GM11168 (cell line): ENCODE results near the gene OLFM1.

Experiments
- in situ Hi-C: fragments of 300-500 bp; cut with MboI; formaldehyde crosslinking; loops from one replicate; pipeline ENCODE4 v1.12.0; 2022; ENCODE audit warnings: low sequenced_read_pairs; ENCODE audit not compliant: unreplicated experiment

OLFM1 gene

GRCh38 chr9:135087489-135087792 lies at the start of gene OLFM1:
Gene OLFM1, plus strand, starts transcription at chr9:135087668. Its CDS starts 322 bp downstream, at chr9:135087990.
- in situ Hi-C loops = no loop called here

GRCh38 chr9:135038331-135038730 lies 49.1 kb upstream of the OLFM1 start:
- in situ Hi-C loops = no loop called here

GRCh38 chr9:135038826-135039225 lies 48.6 kb upstream of the OLFM1 start:
- in situ Hi-C loops = no loop called here

- in situ Hi-C loops = no loop called here
Observed at GRCh38 chr9:135039266-135039870, 48.1 kb upstream of the OLFM1 start.

GRCh38 chr9:135039916-135040645 lies 47.4 kb upstream of the OLFM1 start:
- in situ Hi-C loops = no loop called here

GRCh38 chr9:135040892-135041291 lies 46.6 kb upstream of the OLFM1 start:
- in situ Hi-C loops = no loop called here

GRCh38 chr9:135043345-135043744 lies 44.1 kb upstream of the OLFM1 start:
- in situ Hi-C loops = no loop called here

GRCh38 chr9:135045264-135045927 lies 42.1 kb upstream of the OLFM1 start:
- in situ Hi-C loops = no loop called here

GRCh38 chr9:135045928-135046738 lies 41.3 kb upstream of the OLFM1 start:
- in situ Hi-C loops = no loop called here

- in situ Hi-C loops = no loop called here
Observed at GRCh38 chr9:135046739-135047350, 40.6 kb upstream of the OLFM1 start.

GRCh38 chr9:135047521-135047920 lies 39.9 kb upstream of the OLFM1 start:
- in situ Hi-C loops = no loop called here

GRCh38 chr9:135048046-135048757 lies 39.3 kb upstream of the OLFM1 start:
- in situ Hi-C loops = no loop called here

GRCh38 chr9:135048758-135049444 lies 38.6 kb upstream of the OLFM1 start:
- in situ Hi-C loops = no loop called here

- in situ Hi-C loops = no loop called here
Observed at GRCh38 chr9:135049460-135049859, 38.0 kb upstream of the OLFM1 start.

- in situ Hi-C loops = no loop called here
Observed at GRCh38 chr9:135050072-135050990, 37.1 kb upstream of the OLFM1 start.

- in situ Hi-C loops = no loop called here
Observed at GRCh38 chr9:135051316-135052038, 36.0 kb upstream of the OLFM1 start.

GRCh38 chr9:135053133-135053532 lies 34.3 kb upstream of the OLFM1 start:
- in situ Hi-C loops = no loop called here

- in situ Hi-C loops = no loop called here
Observed at GRCh38 chr9:135055181-135055580, 32.3 kb upstream of the OLFM1 start.
